Kidney (tissue), 14 donors: ENCODE results near the gene RABGEF1. TPM values are rescaled to one million over a fixed set of nuclear protein-coding genes. Genes with fewer than 3 reads are reported as not detected.
"Not testable (repeated sequence)": the region's sequence is repeated elsewhere in the genome, so short reads cannot be mapped to it uniquely, and the experiment has no call there.

Experiments used
- DNase-seq, 5 donors: peaks; one replicate each; pipeline ENCODE4 v3.0.0-alpha.2; 2013 to 2020
- FAIRE-seq: peaks from 2 replicates; lab custom pipeline; 2012; peaks lifted over from hg19 to GRCh38; lab: Jason Lieb, UNC
- H3K27ac ChIP-seq, 2 donors: one replicate each; pipeline ENCODE4 v1.7.0; 2013; ENCODE audit warnings: low read depth in 2 of 2, low read length in 2 of 2, inconsistent platforms in 1 of 2
- H3K27me3 ChIP-seq: one replicate; pipeline ENCODE4 v1.7.1; 2013; ENCODE audit warnings: low read length, inconsistent platforms; ENCODE audit not compliant: control insufficient read depth, insufficient read depth
- H3K36me3 ChIP-seq, 3 donors: one replicate each; pipeline versions ENCODE4 v1.7.0 to v1.7.1; 2013; ENCODE audit warnings: low read length in 3 of 3, control low read depth in 1 of 3, inconsistent platforms in 1 of 3; ENCODE audit not compliant: insufficient read depth in 3 of 3, control insufficient read depth in 2 of 3
- H3K4me1 ChIP-seq, 3 donors: one replicate each; pipeline versions ENCODE4 v1.7.0 to v1.7.1; 2013; ENCODE audit warnings: low read length in 3 of 3, inconsistent platforms in 1 of 3, low read depth in 1 of 3; ENCODE audit not compliant: control insufficient read depth in 2 of 3, insufficient read depth in 2 of 3
- H3K4me3 ChIP-seq, 3 donors: one replicate each; pipeline versions ENCODE4 v1.7.0 to v1.8.1; 2013; ENCODE audit warnings: low read length in 3 of 3, control low read depth in 1 of 3, inconsistent platforms in 1 of 3
- H3K9ac ChIP-seq, 3 donors: one replicate each; pipeline versions ENCODE4 v1.7.0 to v1.7.1; 2013; ENCODE audit warnings: low read length in 3 of 3, control low read depth in 1 of 3, inconsistent platforms in 1 of 3
- H3K9me3 ChIP-seq, 3 donors: one replicate each; pipeline versions ENCODE4 v1.7.0 to v1.7.1; 2013; ENCODE audit warnings: low read length in 3 of 3, control low read depth in 1 of 3, inconsistent platforms in 1 of 3; ENCODE audit not compliant: control insufficient read depth in 2 of 3, insufficient read depth in 1 of 3
- intact Hi-C: fragments of 100-400 bp; cut with DNase I; formaldehyde crosslinking; loops from one replicate; pipeline ENCODE4 v1.11.1; 2022
- polyA plus RNA-seq: library from polyadenylated mRNA; stranded (reverse); fragments of 350-450 nt; fragmentation: Illumina TruSeq; extraction: RNeasy Lipid Tissue Mini Kit (QIAGEN cat#74804); gene quantifications from one replicate; pipeline ENCODE4 v1.2.3, GENCODE V29; 2014; ENCODE audit warnings: low read depth, low replicate concordance; ENCODE audit not compliant: insufficient read depth
- total RNA-seq: library from RNA; stranded (reverse); fragmentation: NEBNext Ultra II Directional; extraction: Animal tissue kit (Norgen Biotek cat#: 25700); gene quantifications from one replicate; pipeline ENCODE4 v1.2.1, GENCODE V29; 2021
- TF ChIP-seq, protein P1 (sequence below): IDR thresholded peaks from 3 replicates; pipeline ENCODE4 v1.5.1; 2012; ENCODE audit warnings: mild to moderate bottlenecking, moderate library complexity, borderline replicate concordance; ENCODE audit not compliant: insufficient read depth; ENCODE audit errors: extremely low read depth
- donor health status: control.
- donor health status: control.
- donor health status: control.
- donor health status: control.
- donor health status: control.
- donor health status: DM: yes; HTN: yes; CAD: no.
- donor health status: Normal renal cell carcinoma (clear cell type).

Gene RABGEF1
- total and polyA plus RNA-seq, 2 donors from 2014 or later: 12.8 to 26.8 TPM

- H3K9ac ChIP-seq, H3K9me3 ChIP-seq, H3K27ac ChIP-seq, H3K4me3 ChIP-seq, DNase-seq, FAIRE-seq, H3K36me3 ChIP-seq, intact Hi-C loops, H3K27me3 ChIP-seq, H3K4me1 ChIP-seq: not testable (repeated sequence)
Observed at GRCh38 chr7:66765322-66766025, 24.9 kb downstream of the RABGEF1 start.

DNA sequence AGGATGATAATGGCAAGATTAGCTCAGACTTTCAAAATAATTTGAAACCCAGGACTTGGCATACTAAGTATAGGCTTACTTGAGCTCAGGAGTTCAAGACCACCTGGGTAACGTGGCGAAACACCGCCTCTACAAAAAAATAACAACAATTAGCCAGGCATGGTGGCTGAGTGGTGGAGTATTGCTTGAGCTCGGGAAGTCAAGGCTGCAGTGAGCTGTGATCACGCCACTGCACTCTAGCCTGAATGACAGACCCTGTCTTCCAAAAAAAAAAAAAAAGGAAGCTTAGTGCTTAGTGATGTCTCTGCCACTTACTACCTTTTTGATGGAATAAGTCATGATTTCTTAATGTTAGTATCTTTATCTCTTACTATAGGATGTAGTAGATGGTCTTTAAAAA lies 25.5 kb downstream of the RABGEF1 start:
- no peak overlapping the region for H3K9ac ChIP-seq
- no peaks in the 10 kb centered on the region for H3K36me3 ChIP-seq
- H3K9me3 ChIP-seq: no peaks in the 10 kb centered on the region
- intact Hi-C loops: no loop called here
- TF ChIP-seq, protein P1, sequence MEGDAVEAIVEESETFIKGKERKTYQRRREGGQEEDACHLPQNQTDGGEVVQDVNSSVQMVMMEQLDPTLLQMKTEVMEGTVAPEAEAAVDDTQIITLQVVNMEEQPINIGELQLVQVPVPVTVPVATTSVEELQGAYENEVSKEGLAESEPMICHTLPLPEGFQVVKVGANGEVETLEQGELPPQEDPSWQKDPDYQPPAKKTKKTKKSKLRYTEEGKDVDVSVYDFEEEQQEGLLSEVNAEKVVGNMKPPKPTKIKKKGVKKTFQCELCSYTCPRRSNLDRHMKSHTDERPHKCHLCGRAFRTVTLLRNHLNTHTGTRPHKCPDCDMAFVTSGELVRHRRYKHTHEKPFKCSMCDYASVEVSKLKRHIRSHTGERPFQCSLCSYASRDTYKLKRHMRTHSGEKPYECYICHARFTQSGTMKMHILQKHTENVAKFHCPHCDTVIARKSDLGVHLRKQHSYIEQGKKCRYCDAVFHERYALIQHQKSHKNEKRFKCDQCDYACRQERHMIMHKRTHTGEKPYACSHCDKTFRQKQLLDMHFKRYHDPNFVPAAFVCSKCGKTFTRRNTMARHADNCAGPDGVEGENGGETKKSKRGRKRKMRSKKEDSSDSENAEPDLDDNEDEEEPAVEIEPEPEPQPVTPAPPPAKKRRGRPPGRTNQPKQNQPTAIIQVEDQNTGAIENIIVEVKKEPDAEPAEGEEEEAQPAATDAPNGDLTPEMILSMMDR: no peak
- no peak overlapping the region for H3K4me3 ChIP-seq
- DNase-seq (no peak), FAIRE-seq (no peak)
- H3K4me1 ChIP-seq: peaks cover 0 to 6% (median 6%) of the 10 kb centered on the region in 3 donors
- H3K27ac ChIP-seq: no peak overlapping the region
- H3K27me3 ChIP-seq: no peaks in the 10 kb centered on the region

DNA sequence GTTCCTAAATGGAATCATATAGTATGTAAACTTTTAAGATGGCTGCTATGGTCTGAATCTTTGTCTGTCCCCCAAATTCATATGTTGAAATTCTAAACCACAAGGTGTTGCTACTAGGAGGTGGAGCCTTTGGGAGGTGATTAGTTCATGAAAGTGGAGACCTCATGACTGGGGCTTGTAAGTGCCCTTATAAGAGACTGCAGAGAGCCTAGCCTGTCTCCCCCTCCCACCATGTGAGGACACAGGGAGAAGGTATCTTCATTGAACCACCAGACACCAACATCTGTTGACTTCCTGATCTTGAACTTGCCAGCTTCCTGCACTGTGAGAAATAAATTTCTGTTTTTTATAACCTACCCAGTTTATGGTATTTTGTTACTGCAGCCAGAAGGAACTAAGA lies 27.0 kb downstream of the RABGEF1 start:
- H3K36me3 ChIP-seq, H3K4me3 ChIP-seq, intact Hi-C loops, H3K4me1 ChIP-seq, H3K9ac ChIP-seq, DNase-seq, FAIRE-seq, H3K9me3 ChIP-seq, H3K27ac ChIP-seq, H3K27me3 ChIP-seq: not testable (repeated sequence)

GRCh38 chr7:66768865-66769832 lies 28.6 kb downstream of the RABGEF1 start:
- no peak overlapping the region for H3K9ac ChIP-seq
- peaks cover 0 to 4% (median 0%) of the 10 kb centered on the region in 3 donors for H3K36me3 ChIP-seq
- H3K27me3 ChIP-seq: no peaks in the 10 kb centered on the region
- H3K4me1 ChIP-seq: peaks cover 0 to 6% (median 6%) of the 10 kb centered on the region in 3 donors
- intact Hi-C loops: no loop called here
- H3K27ac ChIP-seq: no peak overlapping the region
- peak in 1 of 5 donors; percentile 32 for DNase-seq
- TF ChIP-seq, protein P1: no peak
- no peak overlapping the region for H3K4me3 ChIP-seq
- FAIRE-seq: no peak
- H3K9me3 ChIP-seq: no peaks in the 10 kb centered on the region
